ENCODE measurements around the gene HSD17B1.

HSD17B1 gene

GRCh38 chr17:42531455-42532354, 21.0 kb upstream of the HSD17B1 start:
- peak overlapping the region; percentile 53 to 59 for H3K4me3 ChIP-seq (ENCODE audit: low read depth in 1 of 2, low read length in 1 of 2)
- H3K27ac ChIP-seq: peak overlapping the region; percentile 50
- peaks cover 39 to 50% of the 10 kb centered on the region in 2 experiments for H3K4me1 ChIP-seq (ENCODE audit: control insufficient read depth in 1 of 2, insufficient read depth in 1 of 2, low read depth in 1 of 2, low read length in 1 of 2)
- no peaks in the 10 kb centered on the region for H3K9me3 ChIP-seq
- TF ChIP-seq CTCF (IDR thresholded peaks at IDR 0.05): peak; percentile 56
- H3K27me3 ChIP-seq: no peaks in the 10 kb centered on the region
- H3K36me3 ChIP-seq: no peaks in the 10 kb centered on the region

GRCh38 chr17:42535155-42536047, 17.3 kb upstream of the HSD17B1 start:
- no peak for TF ChIP-seq CTCF (IDR thresholded peaks at IDR 0.05)
- H3K4me3 ChIP-seq (ENCODE audit: low read depth in 1 of 2, low read length in 1 of 2): peak overlapping the region; percentile 79 to 84
- peaks cover 26 to 28% of the 10 kb centered on the region in 2 experiments for H3K4me1 ChIP-seq (ENCODE audit: control insufficient read depth in 1 of 2, insufficient read depth in 1 of 2, low read depth in 1 of 2, low read length in 1 of 2)
- H3K36me3 ChIP-seq: peaks cover 10% of the 10 kb centered on the region
- no peaks in the 10 kb centered on the region for H3K27me3 ChIP-seq
- H3K27ac ChIP-seq: peak overlapping the region; percentile 80
- no peaks in the 10 kb centered on the region for H3K9me3 ChIP-seq

- Histone ChIP-seq H3K9me3 (no peaks in the 10 kb centered on the region), H3K4me3 (ENCODE audit: low read depth in 1 of 2, low read length in 1 of 2) (peak within 1 kb of the TSS; percentile 79 to 84), H3K4me1 (ENCODE audit: control insufficient read depth in 1 of 2, insufficient read depth in 1 of 2, low read depth in 1 of 2, low read length in 1 of 2) (peaks cover 23 to 25% of the 10 kb centered on the region in 2 experiments), H3K36me3 (peaks cover 13% of the 10 kb centered on the region), H3K27me3 (no peaks in the 10 kb centered on the region), H3K27ac (peak within 1 kb of the TSS; percentile 80)
- peak; percentile 28 for TF ChIP-seq CTCF (IDR thresholded peaks at IDR 0.05)
These were observed 16.7 kb upstream of the HSD17B1 start, which contains the start of gene NAGLU for GRCh38 chr17:42536048-42536371. NAGLU (plus strand) TSS chr17:42536241; CDS start chr17:42536273, 32 bp downstream.

- Histone ChIP-seq H3K4me1 (ENCODE audit: control insufficient read depth in 1 of 2, insufficient read depth in 1 of 2, low read depth in 1 of 2, low read length in 1 of 2) (peaks cover 20 to 22% of the 10 kb centered on the region in 2 experiments), H3K9me3 (no peaks in the 10 kb centered on the region), H3K27ac (peak overlapping the region; percentile 80), H3K4me3 (ENCODE audit: low read depth in 1 of 2, low read length in 1 of 2) (peak overlapping the region; percentile 79 to 84), H3K36me3 (peaks cover 18% of the 10 kb centered on the region), H3K27me3 (no peaks in the 10 kb centered on the region)
- TF ChIP-seq CTCF (IDR thresholded peaks at IDR 0.05): no peak
These were observed 16.2 kb upstream of the HSD17B1 start for GRCh38 chr17:42536372-42537155.

Data from neutrophil (primary cell).